CD4-positive, alpha-beta T cell treated with Interleukin-1 beta for 1 hour (primary cell): ENCODE results near the gene FAM124A.
"Not testable (repeated sequence)": the region's sequence is repeated elsewhere in the genome, so short reads cannot be mapped to it uniquely, and the experiment has no call there.

Experiments
- DNase-seq, 2 donors: peaks; one replicate each; pipeline ENCODE4 v3.0.0-alpha.2; 2020 to 2022

FAM124A gene

GRCh38 chr13:51275101-51275500 is 52.9 kb downstream of the FAM124A start:
- no peak for DNase-seq

GRCh38 chr13:51276636-51277035 is 54.4 kb downstream of the FAM124A start:
- DNase-seq = no peak

- DNase-seq = no peak
Observed at GRCh38 chr13:51277928-51278327, 55.7 kb downstream of the FAM124A start.

GRCh38 chr13:51278426-51279130 is 56.4 kb downstream of the FAM124A start:
- DNase-seq = no peak

- no peak for DNase-seq
Observed at GRCh38 chr13:51280379-51280940, 58.3 kb downstream of the FAM124A start.

- DNase-seq = no peak
Observed at GRCh38 chr13:51282322-51282721, 60.1 kb downstream of the FAM124A start.

- DNase-seq = not testable (repeated sequence)
Observed at GRCh38 chr13:51282923-51283322, 60.7 kb downstream of the FAM124A start.

- no peak for DNase-seq
Observed at GRCh38 chr13:51283371-51283770, 61.2 kb downstream of the FAM124A start.

GRCh38 chr13:51284339-51284738 is 62.1 kb downstream of the FAM124A start:
- DNase-seq = no peak

- DNase-seq = peak; percentile 58 to 60
Observed at GRCh38 chr13:51286135-51287002, 64.2 kb downstream of the FAM124A start.

GRCh38 chr13:51287758-51288157 is 65.6 kb downstream of the FAM124A start:
- no peak for DNase-seq

GRCh38 chr13:51288254-51288653 is 66.1 kb downstream of the FAM124A start:
- DNase-seq = not testable (repeated sequence)

GRCh38 chr13:51291341-51291740 is 69.1 kb downstream of the FAM124A start:
- DNase-seq = no peak

- DNase-seq = no peak
Observed at GRCh38 chr13:51292000-51292565, 69.9 kb downstream of the FAM124A start.

GRCh38 chr13:51297556-51297955 is 75.4 kb downstream of the FAM124A start:
- DNase-seq = no peak

GRCh38 chr13:51298812-51299211 is 76.6 kb downstream of the FAM124A start:
- no peak for DNase-seq

- DNase-seq = no peak
Observed at GRCh38 chr13:51303063-51303552, 80.9 kb downstream of the FAM124A start.

- DNase-seq = no peak
Observed at GRCh38 chr13:51303882-51304281, 81.7 kb downstream of the FAM124A start.

GRCh38 chr13:51305271-51305967 is 83.2 kb downstream of the FAM124A start:
- no peak for DNase-seq

GRCh38 chr13:51308781-51309180 is 86.6 kb downstream of the FAM124A start:
- DNase-seq = no peak

GRCh38 chr13:51311231-51311630 is 89.0 kb downstream of the FAM124A start:
- DNase-seq = no peak

GRCh38 chr13:51311957-51312520 is 89.8 kb downstream of the FAM124A start:
- DNase-seq = no peak
